GM20431 (cell line): Measurements from ENCODE around the gene MAP3K4.

Experiments
- in situ Hi-C: fragments of 300-500 bp; cut with MseI, MboI; formaldehyde crosslinking; loops from one replicate; pipeline ENCODE4 v1.15.0; 2020; ENCODE audit warnings: low sequenced_read_pairs; ENCODE audit not compliant: unreplicated experiment

The MAP3K4 gene

GRCh38 chr6:160998217-160998616 is 6.6 kb downstream of the MAP3K4 start:
- in situ Hi-C loops: no loop called here

GRCh38 chr6:160998766-160999165 is 7.2 kb downstream of the MAP3K4 start:
- in situ Hi-C loops: no loop called here

GRCh38 chr6:160999516-160999915 is 7.9 kb downstream of the MAP3K4 start:
- in situ Hi-C loops: no loop called here

GRCh38 chr6:161000632-161001031 is 9.1 kb downstream of the MAP3K4 start:
- in situ Hi-C loops: no loop called here

- in situ Hi-C loops: no loop called here
Measured at GRCh38 chr6:161001421-161001820, 9.9 kb downstream of the MAP3K4 start.

GRCh38 chr6:161003336-161003735 is 11.8 kb downstream of the MAP3K4 start:
- in situ Hi-C loops: no loop called here

GRCh38 chr6:161008245-161008644 is 16.7 kb downstream of the MAP3K4 start:
- in situ Hi-C loops: no loop called here

- in situ Hi-C loops: no loop called here
Measured at GRCh38 chr6:161009991-161010390, 18.4 kb downstream of the MAP3K4 start.

- in situ Hi-C loops: no loop called here
Measured at GRCh38 chr6:161010418-161010817, 18.8 kb downstream of the MAP3K4 start.

- in situ Hi-C loops: no loop called here
Measured at GRCh38 chr6:161011492-161012480, 20.2 kb downstream of the MAP3K4 start.

- in situ Hi-C loops: no loop called here
Measured at GRCh38 chr6:161013695-161014094, 22.1 kb downstream of the MAP3K4 start.

- in situ Hi-C loops: no loop called here
Measured at GRCh38 chr6:161017766-161018564, 26.4 kb downstream of the MAP3K4 start.

GRCh38 chr6:161019324-161019839 is 27.8 kb downstream of the MAP3K4 start:
- in situ Hi-C loops: no loop called here

- in situ Hi-C loops: no loop called here
Measured at GRCh38 chr6:161021543-161021942, 30.0 kb downstream of the MAP3K4 start.

- in situ Hi-C loops: no loop called here
Measured at GRCh38 chr6:161021998-161022743, 30.6 kb downstream of the MAP3K4 start.

GRCh38 chr6:161023316-161023715 is 31.7 kb downstream of the MAP3K4 start:
- in situ Hi-C loops: no loop called here

- in situ Hi-C loops: no loop called here
Measured at GRCh38 chr6:161024364-161024920, 32.9 kb downstream of the MAP3K4 start.

GRCh38 chr6:161027385-161027784 is 35.8 kb downstream of the MAP3K4 start:
- in situ Hi-C loops: no loop called here

GRCh38 chr6:161029195-161029809 is 37.7 kb downstream of the MAP3K4 start:
- in situ Hi-C loops: no loop called here
